Cardiac muscle cell (in vitro differentiated cells and primary cell): ENCODE measurements around the gene CNTRL. TPM values are rescaled to one million over a fixed set of nuclear protein-coding genes. Genes with fewer than 3 reads are reported as not detected.

Experiments
- DNase-seq, 2 donors: peaks; one replicate each; pipeline versions ENCODE4 v3.0.0 to v3.0.0-alpha.2; 2010 to 2017; ENCODE audit warnings: low read depth in 1 of 2, low spot score in 1 of 2
- H3K27ac ChIP-seq: fragments of 200-600 bp; sonication (generic); 2 replicates; pipeline ENCODE4 v1.5.1; 2016
- H3K27me3 ChIP-seq: fragments of 200-600 bp; sonication (generic); 2 replicates; pipeline ENCODE4 v1.6.0; 2016; ENCODE audit warnings: control low read depth
- H3K36me3 ChIP-seq: fragments of 200-600 bp; sonication (generic); 2 replicates; pipeline ENCODE4 v1.5.1; 2016; ENCODE audit warnings: control low read depth
- H3K4me1 ChIP-seq: fragments of 200-600 bp; sonication (generic); 2 replicates; pipeline ENCODE4 v1.8.1; 2017; ENCODE audit warnings: low read depth, mild to moderate bottlenecking, mixed run types
- H3K4me3 ChIP-seq: fragments of 200-600 bp; sonication (generic); 2 replicates; pipeline ENCODE4 v1.5.1; 2016; ENCODE audit warnings: mild to moderate bottlenecking
- H3K9me3 ChIP-seq: fragments of 200-600 bp; sonication (generic); 2 replicates; pipeline ENCODE4 v1.5.1; 2017; ENCODE audit warnings: low read depth, mild to moderate bottlenecking, control low read depth
- CTCF ChIP-seq: IDR thresholded peaks from 2 replicates; pipeline ENCODE4 v1.5.1; 2012; ENCODE audit warnings: low read depth, mild to moderate bottlenecking, low read length
- polyA plus RNA-seq: library from polyadenylated mRNA; unstranded; fragments of >200 nt; fragmentation: Nextera tagmentation; extraction: Ambion mirVana; gene quantifications from 2 replicates; pipeline ENCODE4 v1.2.1, GENCODE V29; 2016
- total RNA-seq: library from RNA; depleted of rRNA; stranded (reverse); fragments of >200 nt; gene quantifications from 2 replicates; pipeline ENCODE4 v1.2.3, GENCODE V29; 2016

The CNTRL gene
- total and polyA plus RNA-seq, 2 experiments from 2014 or later = 6.3 to 24.6 TPM

GRCh38 chr9:121219530-121219929 lies 144.8 kb downstream of the CNTRL start:
- H3K36me3 ChIP-seq = no peaks in the 10 kb centered on the region
- no peaks in the 10 kb centered on the region for H3K9me3 ChIP-seq
- no peak overlapping the region for H3K4me3 ChIP-seq
- no peaks in the 10 kb centered on the region for H3K27me3 ChIP-seq
- no peak overlapping the region for H3K27ac ChIP-seq
- H3K4me1 ChIP-seq = no peaks in the 10 kb centered on the region
- no peak for TF ChIP-seq CTCF
- DNase-seq = no peak

- Histone ChIP-seq H3K4me1 (no peaks in the 10 kb centered on the region), H3K27me3 (no peaks in the 10 kb centered on the region), H3K4me3 (no peak overlapping the region), H3K36me3 (no peaks in the 10 kb centered on the region), H3K9me3 (no peaks in the 10 kb centered on the region), H3K27ac (no peak overlapping the region)
- no peak for DNase-seq
- no peak for TF ChIP-seq CTCF
Observed at GRCh38 chr9:121220996-121221663, 146.4 kb downstream of the CNTRL start.

GRCh38 chr9:121221664-121222055 lies 146.9 kb downstream of the CNTRL start:
- Histone ChIP-seq H3K4me1 (no peaks in the 10 kb centered on the region), H3K9me3 (no peaks in the 10 kb centered on the region), H3K4me3 (no peak overlapping the region), H3K36me3 (no peaks in the 10 kb centered on the region), H3K27me3 (no peaks in the 10 kb centered on the region), H3K27ac (no peak overlapping the region)
- no peak for TF ChIP-seq CTCF
- DNase-seq = no peak

- peak; percentile 60 to 74 for DNase-seq
- Histone ChIP-seq H3K27ac (no peak overlapping the region), H3K27me3 (no peaks in the 10 kb centered on the region), H3K9me3 (no peaks in the 10 kb centered on the region), H3K36me3 (no peaks in the 10 kb centered on the region), H3K4me1 (no peaks in the 10 kb centered on the region), H3K4me3 (no peak overlapping the region)
- TF ChIP-seq CTCF = peak; percentile 84
Observed at GRCh38 chr9:121222524-121223171, 147.9 kb downstream of the CNTRL start.

- TF ChIP-seq CTCF = no peak
- no peak overlapping the region for H3K27ac ChIP-seq
- no peaks in the 10 kb centered on the region for H3K4me1 ChIP-seq
- DNase-seq = no peak
- no peaks in the 10 kb centered on the region for H3K36me3 ChIP-seq
- no peak overlapping the region for H3K4me3 ChIP-seq
- H3K9me3 ChIP-seq = no peaks in the 10 kb centered on the region
- H3K27me3 ChIP-seq = no peaks in the 10 kb centered on the region
Observed at GRCh38 chr9:121225240-121225639, 150.5 kb downstream of the CNTRL start.
